ENCODE measurements around the gene BGLAP.

BGLAP gene

GRCh38 chr1:156226782-156227181 is 15.2 kb upstream of the BGLAP start:
- DNase-seq (ENCODE audit: low read depth, low spot score), result no peak

DNA sequence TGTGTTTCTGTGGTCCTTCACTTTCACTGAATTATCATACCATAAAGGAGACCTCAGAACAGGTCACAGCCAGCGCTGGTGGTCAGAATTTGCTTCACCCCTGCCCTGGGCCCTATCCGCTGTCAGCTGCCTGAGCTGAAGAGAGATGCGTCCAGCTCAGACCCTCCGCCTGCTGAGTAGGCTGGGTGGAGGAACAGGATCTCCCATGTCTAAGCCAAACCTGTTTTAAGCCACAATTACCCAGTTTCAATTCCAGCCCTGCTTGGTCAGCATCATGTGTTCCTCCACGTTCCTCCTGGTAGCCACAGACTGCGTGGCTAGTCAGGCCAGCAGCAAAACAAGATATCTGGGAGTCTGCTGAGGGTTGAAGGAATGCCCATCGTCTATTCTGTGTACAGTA is 13.5 kb upstream of the BGLAP start:
- no peak for DNase-seq (ENCODE audit: low read depth, low spot score)

DNA sequence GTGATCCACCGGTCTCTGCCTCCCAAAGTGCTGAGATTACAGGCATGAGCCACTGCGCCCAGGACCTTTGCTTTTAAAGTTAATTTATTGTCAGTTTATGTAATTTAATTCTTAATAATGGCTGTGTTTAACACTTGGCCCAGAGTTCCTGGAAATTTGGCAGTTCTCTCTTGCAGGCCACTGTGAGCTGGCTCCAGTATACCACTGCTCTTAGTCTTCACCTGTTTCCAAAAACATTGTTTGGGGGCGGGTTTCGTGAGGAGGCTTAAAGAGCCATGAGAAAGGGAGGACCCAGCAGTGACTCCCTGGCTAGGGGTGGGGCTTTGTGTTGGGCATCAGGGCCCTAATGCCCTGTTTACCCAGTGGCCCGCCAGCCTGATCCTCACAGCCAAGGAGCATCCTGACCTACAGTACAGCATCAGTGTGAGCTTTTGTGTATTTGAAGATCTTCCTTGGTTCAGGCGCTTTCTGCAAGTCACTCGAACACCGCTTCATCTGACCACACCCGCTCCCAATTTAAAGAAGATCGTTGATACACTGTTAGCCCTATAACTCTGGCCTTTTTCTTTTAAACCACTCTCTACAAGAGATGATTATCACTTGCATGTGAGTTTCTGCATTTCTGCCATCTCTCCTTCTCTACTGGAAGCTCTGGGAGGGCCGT is 12.0 kb upstream of the BGLAP start:
- no peak for DNase-seq (ENCODE audit: low read depth, low spot score)

- no peak for DNase-seq (ENCODE audit: low read depth, low spot score)
Measured at GRCh38 chr1:156230473-156230837, 11.5 kb upstream of the BGLAP start.

DNA sequence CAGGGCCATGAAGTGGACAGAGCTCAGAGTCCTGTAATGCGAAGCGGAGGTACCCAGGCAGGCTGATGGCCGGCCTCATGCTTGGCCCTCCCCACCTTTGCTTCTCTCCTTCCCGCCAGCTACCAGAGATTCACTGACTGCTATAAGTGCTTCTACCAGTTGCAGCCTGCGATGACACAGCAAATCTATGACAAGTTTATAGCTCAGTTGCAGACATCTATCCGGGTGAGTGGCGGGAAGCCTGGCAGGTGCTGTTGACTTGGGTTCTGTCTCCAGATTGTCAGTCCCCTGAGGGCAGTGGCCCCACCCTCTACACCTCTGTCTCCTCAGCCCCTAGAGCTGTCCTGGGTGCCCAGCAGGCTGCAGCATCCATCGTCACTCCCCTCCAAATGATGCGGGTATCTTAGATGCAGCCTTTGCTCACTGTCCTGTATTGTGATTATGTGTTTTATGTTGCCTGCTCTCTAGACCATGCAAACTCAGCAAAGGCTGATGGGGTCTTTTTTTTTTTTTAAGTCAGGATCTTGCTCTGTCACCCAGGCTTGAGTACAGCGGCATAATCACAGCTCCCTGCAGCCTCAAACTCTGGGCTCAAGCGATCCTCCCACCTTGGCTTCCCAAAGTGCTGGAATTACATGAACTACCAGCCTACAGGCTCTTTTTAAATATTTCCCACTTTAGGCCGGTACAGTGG is 9.6 kb upstream of the BGLAP start:
- DNase-seq (ENCODE audit: low read depth, low spot score), result no peak

DNA sequence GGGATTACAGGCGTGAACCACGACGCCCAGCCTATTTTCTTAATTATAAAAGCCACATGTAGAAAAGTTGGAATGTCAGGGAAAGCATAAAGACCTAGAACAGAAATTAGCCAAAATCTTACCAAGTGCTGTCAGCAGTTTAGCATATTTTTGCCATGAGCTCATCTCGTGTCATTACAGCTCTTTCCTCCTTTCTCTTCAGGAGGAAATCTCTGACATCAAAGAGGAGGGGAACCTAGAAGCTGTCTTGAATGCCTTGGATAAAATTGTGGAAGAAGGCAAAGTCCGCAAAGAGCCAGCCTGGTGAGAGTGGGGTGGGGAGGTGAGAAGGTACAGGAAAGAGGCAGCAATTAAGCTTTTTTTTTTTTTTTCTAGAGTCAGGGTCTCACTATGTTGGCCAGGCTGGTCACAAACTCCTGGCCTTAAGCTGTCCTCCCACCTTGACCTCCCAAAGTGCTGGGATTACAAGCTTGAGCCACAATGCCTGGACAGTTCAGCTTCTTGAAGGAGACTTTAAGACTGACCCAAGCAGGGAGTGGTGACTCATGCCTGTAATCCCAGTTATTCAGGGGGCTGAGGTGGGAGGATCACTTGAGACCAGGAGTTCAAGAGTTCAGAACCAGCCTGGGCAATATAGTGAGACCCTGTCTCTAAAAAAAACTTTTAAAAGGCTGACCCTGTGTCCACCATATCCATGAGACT is 8.4 kb upstream of the BGLAP start:
- DNase-seq (ENCODE audit: low read depth, low spot score), result no peak

DNA sequence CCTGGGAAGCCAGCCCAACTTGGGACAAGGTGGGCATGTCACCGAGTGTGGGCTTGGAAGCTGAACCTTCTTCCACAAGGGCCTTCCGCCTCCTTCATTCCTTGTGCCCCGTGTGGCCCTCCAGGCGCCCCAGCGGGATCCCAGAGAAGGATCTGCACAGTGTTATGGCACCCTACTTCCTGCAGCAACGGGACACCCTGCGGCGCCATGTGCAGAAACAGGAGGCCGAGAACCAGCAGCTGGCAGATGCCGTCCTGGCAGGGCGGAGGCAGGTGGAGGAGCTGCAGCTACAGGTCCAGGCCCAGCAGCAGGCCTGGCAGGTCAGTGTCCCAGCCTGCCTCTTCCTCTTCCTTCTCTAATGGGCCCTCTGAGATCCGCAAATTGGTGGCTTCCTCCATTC is 5.8 kb upstream of the BGLAP start:
- no peak for DNase-seq (ENCODE audit: low read depth, low spot score)

- no peak for DNase-seq (ENCODE audit: low read depth, low spot score)
Measured at GRCh38 chr1:156238248-156238647, 3.7 kb upstream of the BGLAP start.

DNA sequence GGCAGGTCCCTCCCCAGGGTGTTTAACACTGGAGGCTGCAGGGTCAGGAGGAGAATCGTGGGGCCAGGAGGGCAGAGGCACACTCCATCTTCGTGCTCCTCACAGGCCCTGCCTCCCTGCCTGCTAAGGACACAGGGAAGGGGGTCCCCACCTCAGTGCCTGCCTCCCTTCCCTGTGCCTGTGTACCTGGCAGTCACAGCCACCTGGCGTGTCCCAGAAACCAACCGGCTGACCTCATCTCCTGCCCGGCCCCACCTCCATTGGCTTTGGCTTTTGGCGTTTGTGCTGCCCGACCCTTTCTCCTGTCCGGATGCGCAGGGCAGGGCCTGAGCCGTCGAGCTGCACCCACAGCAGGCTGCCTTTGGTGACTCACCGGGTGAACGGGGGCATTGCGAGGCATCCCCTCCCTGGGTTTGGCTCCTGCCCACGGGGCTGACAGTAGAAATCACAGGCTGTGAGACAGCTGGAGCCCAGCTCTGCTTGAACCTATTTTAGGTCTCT is 623 bp upstream of the BGLAP start:
- DNase-seq (ENCODE audit: low read depth, low spot score), result no peak

GRCh38 chr1:156242738-156243137 is 754 bp downstream of the BGLAP start:
- no peak for DNase-seq (ENCODE audit: low read depth, low spot score)

DNA sequence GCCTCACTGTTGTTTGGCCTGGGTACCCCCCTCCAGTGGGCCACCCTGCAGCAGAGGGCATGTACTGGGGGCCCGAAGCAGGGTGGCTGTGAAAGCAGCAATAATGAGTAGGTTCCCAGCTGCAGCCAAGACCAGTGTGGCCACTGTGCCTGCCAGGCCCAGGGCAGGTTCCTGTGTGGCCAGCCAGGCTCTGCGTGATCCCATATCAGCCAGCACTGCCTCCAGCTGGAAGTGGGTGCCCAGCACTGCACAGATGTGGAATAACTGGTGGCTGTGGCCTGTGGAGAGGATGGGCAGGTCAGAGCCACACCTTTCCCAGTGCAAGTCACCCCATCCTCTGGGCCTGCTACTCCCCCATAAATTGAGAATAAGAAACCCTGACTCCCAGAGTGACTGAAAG is 2.1 kb downstream of the BGLAP start:
- no peak for DNase-seq (ENCODE audit: low read depth, low spot score)

DNA sequence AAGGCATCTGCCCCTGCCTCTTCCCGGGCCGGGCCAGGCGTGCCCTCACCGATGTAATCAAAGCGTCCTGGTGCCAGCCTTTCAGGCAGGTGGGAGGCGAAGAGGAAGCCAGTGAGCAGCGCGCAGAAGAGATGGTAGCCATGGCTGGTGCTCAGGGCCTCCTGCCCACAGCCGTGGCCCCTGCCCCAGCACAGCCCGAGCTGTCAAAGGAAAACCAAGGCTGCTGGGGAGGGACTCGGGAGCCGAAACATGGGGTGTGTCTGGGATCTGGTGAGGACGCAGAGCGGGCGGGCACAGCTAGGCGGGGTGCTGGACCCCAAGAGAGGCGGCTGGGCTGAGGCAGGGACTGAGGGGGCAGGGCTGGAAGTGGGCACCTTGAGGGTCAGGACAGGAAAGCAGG is 2.7 kb downstream of the BGLAP start:
- DNase-seq (ENCODE audit: low read depth, low spot score), result no peak

DNA sequence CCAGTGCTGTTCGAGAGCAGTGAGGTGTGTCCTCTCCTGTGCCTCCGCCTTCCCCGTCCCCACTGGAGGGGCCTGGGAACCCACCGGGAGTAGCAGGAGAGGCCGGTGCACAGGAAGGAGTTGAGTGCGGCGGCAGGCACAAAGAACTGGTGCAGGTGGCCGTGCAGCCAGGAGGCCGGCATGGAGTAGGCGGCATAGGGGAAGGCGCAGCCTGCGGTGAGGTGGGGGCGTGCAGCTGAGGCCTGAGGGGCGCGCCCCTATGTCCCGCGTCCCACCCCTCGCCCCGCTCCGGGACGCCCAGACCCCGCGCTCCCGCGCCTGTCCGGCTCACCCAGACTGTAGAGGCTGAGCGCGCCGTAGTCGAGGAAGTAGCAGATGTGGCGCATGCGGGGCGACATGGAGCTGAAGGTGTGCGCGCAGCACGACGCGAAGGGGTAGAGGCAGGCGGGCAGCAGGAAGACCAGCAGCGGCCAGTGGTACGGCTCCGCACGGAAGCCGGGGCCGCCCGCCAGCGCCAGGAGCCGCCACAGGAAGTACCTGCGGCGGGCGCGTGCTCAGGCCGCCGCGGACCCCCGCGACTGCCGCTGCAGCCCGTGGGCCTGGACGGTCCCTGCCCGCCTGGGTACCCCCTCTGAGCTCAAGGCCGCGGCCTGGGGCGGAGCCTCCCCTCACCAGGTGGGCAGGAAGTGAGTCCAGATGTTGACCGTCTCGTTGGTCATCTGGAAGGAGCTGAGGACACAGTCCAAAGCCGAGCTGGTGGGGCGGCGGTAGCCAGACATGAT is 3.7 kb downstream of the BGLAP start:
- DNase-seq (ENCODE audit: low read depth, low spot score), result no peak

- DNase-seq (ENCODE audit: low read depth, low spot score), result no peak
Measured at GRCh38 chr1:156246241-156246780, 4.3 kb downstream of the BGLAP start.

GRCh38 chr1:156246781-156247459 is 4.9 kb downstream of the BGLAP start:
- no peak for DNase-seq (ENCODE audit: low read depth, low spot score)

DNA sequence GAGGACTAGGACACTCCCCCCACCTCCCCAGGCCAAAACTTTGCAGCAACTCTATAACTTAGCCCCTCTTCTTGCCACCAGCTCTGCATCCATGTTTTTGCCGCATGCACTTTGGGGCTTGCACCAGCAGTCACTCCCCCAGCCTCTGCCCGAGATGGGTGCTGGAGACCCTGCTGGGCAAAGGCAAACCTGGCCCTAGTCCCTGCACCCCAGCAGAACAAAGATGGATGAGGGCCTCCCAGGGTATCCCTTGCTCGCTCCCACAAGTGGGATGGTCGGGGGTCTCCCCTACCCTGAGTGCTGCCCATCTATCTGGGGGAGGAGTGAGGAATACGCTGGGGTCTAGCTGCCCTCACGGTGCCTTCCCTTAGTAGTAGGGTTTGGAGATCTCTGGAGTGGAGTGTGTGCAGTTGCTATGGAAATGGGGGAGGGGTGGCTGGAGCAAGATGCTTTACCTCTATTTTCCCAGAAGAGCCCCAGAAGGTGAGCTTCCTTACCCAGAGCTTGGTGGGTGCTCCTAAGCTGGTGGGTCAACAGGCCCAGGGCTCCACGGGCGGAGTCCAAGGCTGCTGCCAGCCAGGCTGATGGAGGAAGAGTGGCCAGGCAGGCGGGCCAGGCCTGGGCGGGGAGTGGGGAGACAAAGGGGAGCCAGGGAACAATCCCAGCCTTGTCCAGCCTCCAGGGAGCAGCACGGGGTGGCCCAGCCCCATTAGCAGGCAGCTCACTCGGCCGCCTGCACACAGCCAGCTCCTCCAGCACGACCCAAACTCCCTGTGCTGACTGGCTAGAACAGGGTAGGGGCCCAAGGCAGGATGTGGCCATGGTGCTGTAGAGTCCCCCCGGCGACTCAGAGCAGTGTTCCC is 5.7 kb downstream of the BGLAP start, which contains the start of gene PAQR6:
TSS of gene PAQR6 (minus strand) at position 597 of the 863 bp plus-strand sequence. CDS start 1,325 bp downstream, outside the sequence.
- DNase-seq (ENCODE audit: low read depth, low spot score), result no peak

DNA sequence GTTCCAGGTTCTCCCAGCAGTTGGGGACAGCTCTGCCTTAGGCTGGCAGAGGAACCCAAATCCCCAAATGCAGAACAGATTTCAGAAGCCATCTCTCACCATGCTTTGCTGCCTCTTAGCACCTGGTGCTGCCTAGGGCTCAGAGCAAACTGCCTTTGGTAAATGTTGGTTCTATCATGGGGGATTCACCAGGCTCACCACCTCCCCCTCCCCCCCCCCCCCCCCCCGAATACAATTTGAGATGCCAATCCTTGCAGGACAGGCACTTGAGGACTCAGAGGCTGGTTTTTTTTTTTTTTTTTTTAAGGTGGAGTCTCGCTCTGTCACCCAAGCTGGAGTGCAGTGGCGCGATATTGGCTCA is 6.3 kb downstream of the BGLAP start:
- DNase-seq (ENCODE audit: low read depth, low spot score), result no peak

- DNase-seq (ENCODE audit: low read depth, low spot score), result no peak
Measured at GRCh38 chr1:156249593-156249992, 7.6 kb downstream of the BGLAP start.

DNA sequence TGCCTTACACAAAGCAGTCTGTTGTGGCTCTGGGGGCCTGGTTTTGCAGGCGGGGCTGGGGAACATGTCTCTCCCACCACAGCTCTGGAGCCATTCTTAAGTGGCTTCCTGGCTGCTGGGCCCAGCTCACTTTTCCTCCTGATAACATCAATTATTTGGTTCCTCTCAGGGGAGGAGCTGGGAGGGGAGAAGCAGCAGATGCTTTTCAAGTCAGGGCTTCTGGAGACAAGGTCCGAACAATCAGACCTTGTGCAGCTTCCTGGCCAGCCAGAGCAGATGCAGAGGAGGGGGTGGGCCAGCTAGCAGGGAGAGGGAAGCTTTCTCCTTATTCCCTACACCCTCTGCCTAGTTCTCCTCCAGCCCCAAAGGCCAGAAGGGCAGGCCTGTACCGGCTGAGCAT is 9.5 kb downstream of the BGLAP start:
- no peak for DNase-seq (ENCODE audit: low read depth, low spot score)

DNA sequence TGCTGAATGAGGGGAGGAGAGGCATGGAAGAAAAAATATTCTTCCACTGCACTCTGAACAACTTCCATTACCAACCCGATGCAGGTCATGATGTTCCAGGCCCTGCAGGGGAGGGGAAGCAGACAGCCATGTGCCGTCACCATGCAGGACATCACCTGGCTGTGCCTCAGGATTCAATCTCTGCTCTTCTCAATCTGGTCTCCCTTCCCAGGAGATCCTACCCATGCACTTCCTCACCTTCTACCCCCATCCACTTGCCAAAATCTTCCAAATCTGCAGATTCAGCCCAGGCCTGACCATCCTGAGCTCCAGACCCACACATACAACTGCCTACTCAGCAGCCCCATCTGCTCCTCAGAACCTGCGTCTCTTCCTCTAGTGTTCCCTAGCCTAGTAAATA is 11.7 kb downstream of the BGLAP start:
- DNase-seq (ENCODE audit: low read depth, low spot score), result no peak
